HEK293 (cell line): ENCODE measurements around the gene TMEM187.
A peak's percentile ranks its signal among the peaks of the same experiment; 100 is the strongest.

ENCODE experiments used
- EGR2 ChIP-seq: fragments of 450-650 bp; formaldehyde crosslinking; IDR thresholded peaks from 2 replicates; pipeline ENCODE4 v1.5.1; 2016; ENCODE audit warnings: low read depth, missing biosample characterization, missing genetic modification characterization
- GLI2 ChIP-seq: fragments of 450-650 bp; formaldehyde crosslinking; IDR thresholded peaks from 2 replicates; pipeline ENCODE4; 2017; ENCODE audit warnings: missing biosample characterization, missing genetic modification characterization, low read depth, borderline replicate concordance
- GLIS1 ChIP-seq: fragments of 450-650 bp; formaldehyde crosslinking; IDR thresholded peaks from 2 replicates; pipeline ENCODE4 v1.5.1; 2016; ENCODE audit warnings: missing biosample characterization, missing genetic modification characterization
- KLF16 ChIP-seq: fragments of 450-650 bp; formaldehyde crosslinking; IDR thresholded peaks from 2 replicates; pipeline ENCODE4 v1.5.1; 2017; ENCODE audit warnings: missing biosample characterization, missing genetic modification characterization
- PATZ1 ChIP-seq: fragments of 450-650 bp; formaldehyde crosslinking; IDR thresholded peaks from 2 replicates; pipeline ENCODE4 v1.5.1; 2016; ENCODE audit warnings: missing biosample characterization, missing genetic modification characterization
- PRDM2 ChIP-seq: fragments of 450-650 bp; formaldehyde crosslinking; IDR thresholded peaks from 2 replicates; pipeline ENCODE4 v1.5.1; 2016; ENCODE audit warnings: missing biosample characterization, missing genetic modification characterization, borderline replicate concordance
- REST ChIP-seq: fragments of 450-650 bp; formaldehyde crosslinking; IDR thresholded peaks from 2 replicates; pipeline ENCODE4 v1.5.1; 2016; ENCODE audit warnings: missing biosample characterization, missing genetic modification characterization
- SCRT2 ChIP-seq: fragments of 450-650 bp; formaldehyde crosslinking; IDR thresholded peaks from 2 replicates; pipeline ENCODE4 v1.5.1; 2016; ENCODE audit warnings: missing biosample characterization, missing genetic modification characterization
- SP2 ChIP-seq: fragments of 450-650 bp; formaldehyde crosslinking; IDR thresholded peaks from 2 replicates; pipeline ENCODE4 v1.5.1; 2016; ENCODE audit warnings: missing biosample characterization, missing genetic modification characterization
- ZBTB6 ChIP-seq: fragments of 450-650 bp; formaldehyde crosslinking; IDR thresholded peaks from 2 replicates; pipeline ENCODE4 v1.5.1; 2017; ENCODE audit warnings: missing biosample characterization, missing genetic modification characterization
- ZBTB8A ChIP-seq: fragments of 450-650 bp; formaldehyde crosslinking; IDR thresholded peaks from 2 replicates; pipeline ENCODE4 v1.5.1; 2016; ENCODE audit warnings: missing biosample characterization, missing genetic modification characterization
- ZNF121 ChIP-seq: fragments of 450-650 bp; formaldehyde crosslinking; IDR thresholded peaks from 2 replicates; pipeline ENCODE4 v1.5.1; 2016; ENCODE audit warnings: missing biosample characterization, missing genetic modification characterization
- ZNF146 ChIP-seq: fragments of 450-650 bp; formaldehyde crosslinking; IDR thresholded peaks from 2 replicates; pipeline ENCODE4 v1.5.1; 2016; ENCODE audit warnings: missing biosample characterization, missing genetic modification characterization
- ZNF155 ChIP-seq: fragments of 450-650 bp; formaldehyde crosslinking; IDR thresholded peaks from 2 replicates; pipeline ENCODE4 v1.5.1; 2016; ENCODE audit warnings: missing biosample characterization, missing genetic modification characterization
- ZNF169 ChIP-seq: fragments of 450-650 bp; formaldehyde crosslinking; IDR thresholded peaks from 2 replicates; pipeline ENCODE4 v1.5.1; 2016; ENCODE audit warnings: missing biosample characterization, missing genetic modification characterization
- ZNF211 ChIP-seq: fragments of 450-650 bp; formaldehyde crosslinking; IDR thresholded peaks from 2 replicates; pipeline ENCODE4 v1.5.1; 2016; ENCODE audit warnings: low read depth, missing biosample characterization, missing genetic modification characterization
- ZNF223 ChIP-seq: fragments of 450-650 bp; formaldehyde crosslinking; IDR thresholded peaks from 2 replicates; pipeline ENCODE4 v1.5.1; 2016; ENCODE audit warnings: missing biosample characterization, missing genetic modification characterization
- ZNF302 ChIP-seq: fragments of 450-650 bp; formaldehyde crosslinking; IDR thresholded peaks from 2 replicates; pipeline ENCODE4 v1.5.1; 2016; ENCODE audit warnings: missing biosample characterization, missing genetic modification characterization, low read depth
- ZNF391 ChIP-seq: fragments of 450-650 bp; formaldehyde crosslinking; IDR thresholded peaks from 2 replicates; pipeline ENCODE4 v1.5.1; 2016; ENCODE audit warnings: low read depth, missing biosample characterization, missing genetic modification characterization, borderline replicate concordance
- ZNF404 ChIP-seq: fragments of 450-650 bp; formaldehyde crosslinking; IDR thresholded peaks from 2 replicates; pipeline ENCODE4 v1.5.1; 2017; ENCODE audit warnings: missing biosample characterization, missing genetic modification characterization
- ZNF529 ChIP-seq: fragments of 450-650 bp; formaldehyde crosslinking; IDR thresholded peaks from 2 replicates; pipeline ENCODE4 v1.5.1; 2017; ENCODE audit warnings: missing genetic modification characterization, missing biosample characterization; ENCODE audit not compliant: insufficient replicate concordance
- ZNF624 ChIP-seq: fragments of 450-650 bp; formaldehyde crosslinking; IDR thresholded peaks from 2 replicates; pipeline ENCODE4 v1.5.1; 2017; ENCODE audit warnings: missing biosample characterization, missing genetic modification characterization
- ZNF626 ChIP-seq: fragments of 450-650 bp; sonication (Bioruptor Pico); formaldehyde crosslinking; IDR thresholded peaks from 2 replicates; pipeline ENCODE4 v1.5.1; 2018; ENCODE audit warnings: missing biosample characterization, missing genetic modification characterization, inconsistent platforms
- ZNF777 ChIP-seq: fragments of 450-650 bp; formaldehyde crosslinking; IDR thresholded peaks from 2 replicates; pipeline ENCODE4 v1.5.1; 2017; ENCODE audit warnings: missing biosample characterization, missing genetic modification characterization, borderline replicate concordance
- ZNF792 ChIP-seq: fragments of 450-650 bp; formaldehyde crosslinking; IDR thresholded peaks from 2 replicates; pipeline ENCODE4 v1.5.1; 2016; ENCODE audit warnings: missing biosample characterization, missing genetic modification characterization
- ZNF830 ChIP-seq: fragments of 450-650 bp; IDR thresholded peaks from 2 replicates; pipeline ENCODE4 v1.5.0; 2018; ENCODE audit warnings: missing biosample characterization, missing genetic modification characterization, low read depth, mild to moderate bottlenecking, moderate library complexity
- ZSCAN30 ChIP-seq: fragments of 450-650 bp; IDR thresholded peaks from 2 replicates; pipeline ENCODE4 v1.5.1; 2018; ENCODE audit warnings: missing biosample characterization, mild to moderate bottlenecking, missing genetic modification characterization, moderate library complexity

The TMEM187 gene

GRCh38 chrX:153971450-153972367 is 845 bp upstream of the TMEM187 start, which contains the start of gene HCFC1 (continued):
- TF ChIP-seq PRDM2 (no peak), SP2 (tag by site-specific recombination) (peak; percentile 68), ZSCAN30 (tag by site-specific recombination) (peak; percentile 93), ZNF777 (tag by site-specific recombination) (peak; percentile 63; the same call in 1 of the 2 replicates), ZNF404 (no peak), ZNF223 (0 out of 2 replicates have a peak, but pooled peaks have one; percentile 31), ZBTB8A (tag by site-specific recombination) (peak; percentile 98), ZNF624 (tag by site-specific recombination) (no peak), EGR2 (peak; percentile 89), ZNF626 (tag by site-specific recombination) (no peak), ZNF121 (peak; percentile 7; the same call in 1 of the 2 replicates), ZNF211 (no peak), ZNF830 (tag by site-specific recombination) (no peak), ZNF169 (tag by site-specific recombination) (no peak), GLIS1 (tag by site-specific recombination) (peak; percentile 93), REST (tag by site-specific recombination) (peak; percentile 92), SCRT2 (tag by site-specific recombination) (no peak), ZNF391 (tag by site-specific recombination) (no peak), ZNF529 (tag by site-specific recombination) (no peak), GLI2 (tag by site-specific recombination) (no peak), ZNF155 (tag by site-specific recombination) (no peak), ZNF302 (tag by site-specific recombination) (no peak), ZNF792 (tag by site-specific recombination) (no peak), PATZ1 (tag by site-specific recombination) (peak; percentile 99), ZNF146 (tag by site-specific recombination) (0 out of 2 replicates have a peak, but pooled peaks have one; percentile 2), KLF16 (tag by site-specific recombination) (peak; percentile 70), ZBTB6 (tag by site-specific recombination) (no peak)
